ENCODE measurements around the gene PAOX. TPM values are rescaled to one million over a fixed set of nuclear protein-coding genes. Genes with fewer than 3 reads are reported as not detected.

The PAOX gene
- total and polyA plus RNA-seq, 2 of the 4 experiments (the other 2 are of a cell fraction) = 3.8 to 4.5 TPM

- H2BK120ac ChIP-seq (ENCODE audit: low read depth, low read length) = no peak overlapping the region
- no peak overlapping the region for H3K27ac ChIP-seq (ENCODE audit: insufficient read depth, low read length)
- no peak overlapping the region; the same call in 1 of the 2 replicates for H3K56ac ChIP-seq (ENCODE audit: extremely low read depth, insufficient read depth, low read length)
- peaks cover 38% of the 10 kb centered on the region for H3K27me3 ChIP-seq (ENCODE audit: control insufficient read depth, insufficient read depth, low read length)
- no peak overlapping the region for H2BK5ac ChIP-seq (ENCODE audit: low read depth, low read length, poor library complexity, severe bottlenecking)
- peaks cover 18% of the 10 kb centered on the region for H3K4me1 ChIP-seq (ENCODE audit: control insufficient read depth, insufficient read depth, low read length)
- H3K23ac ChIP-seq (ENCODE audit: low read depth, low read length) = no peak overlapping the region
- no peak for TF ChIP-seq POLR2A (IDR thresholded peaks at IDR 0.05; ENCODE audit: low read depth, low read length)
- no peak for TF ChIP-seq RCOR1 (IDR thresholded peaks at IDR 0.05; ENCODE audit: insufficient replicate concordance, low read length)
- peak; percentile 96 for TF ChIP-seq CTCF (conservative IDR thresholded peaks at IDR 0.05; ENCODE audit: low read depth, low read length)
- peak; percentile 71 for TF ChIP-seq SMC3 (IDR thresholded peaks at IDR 0.05; ENCODE audit: low read depth, low read length)
- peak; percentile 81 for TF ChIP-seq RAD21 (IDR thresholded peaks at IDR 0.05; ENCODE audit: low read length)
- TF ChIP-seq BHLHE40 (IDR thresholded peaks at IDR 0.05; ENCODE audit: low read depth, low read length) = 0 out of 2 replicates have a peak, but pooled peaks have one; percentile 10
- no peak overlapping the region for H2AK5ac ChIP-seq (ENCODE audit: low read depth, low read length)
- H2BK20ac ChIP-seq (ENCODE audit: low read depth, low read length) = no peak overlapping the region
- peak overlapping the region; percentile 80 for H2AFZ ChIP-seq (replicated peaks; ENCODE audit: low read length, poor library complexity)
- in situ Hi-C loops (cut with MboI; ENCODE audit: low sequenced_read_pairs) = loop anchor here (10.0 kb wide), 1 partner anchor 165 kb away; no protein-coding TSS in a partner anchor
- intact Hi-C loops (cut with micrococcal nuclease) = loop anchor here (1.0 to 10.0 kb wide), 3 partner anchors 45 to 195 kb away; partner anchors contain the start of genes CYP2E1, ECHS1 and PAOX
- H3K18ac ChIP-seq (ENCODE audit: low read depth, low read length) = no peak overlapping the region
- H4K8ac ChIP-seq (ENCODE audit: low read depth in 2 of 2, low read length in 2 of 2) = no peak overlapping the region
- WGBS, 2 experiments (ENCODE audit: extremely low coverage in 2 of 2, insufficient read length in 1 of 2) = 3% methylated on average over 14 of the region's 37 CpGs; no CpG with 5 or more reads in 1 of the 2 experiments
- H3K4ac ChIP-seq (ENCODE audit: low read depth, low read length) = no peak overlapping the region
- 0 out of 2 replicates have a peak, but pooled peaks cover 3% of the 10 kb centered on the region for H4K20me1 ChIP-seq (ENCODE audit: insufficient read depth, low read length)
- peak; percentile 84 for DNase-seq
- no peak overlapping the region for H4K91ac ChIP-seq (ENCODE audit: insufficient read depth, low read depth, low read length)
- dilution Hi-C loops (cut with HindIII; ENCODE audit: low sequenced_read_pairs, unreplicated experiment) = no loop called here
- H3K9me1 ChIP-seq (ENCODE audit: insufficient read depth, low read length) = 0 out of 2 replicates have a peak, but pooled peaks cover 6% of the 10 kb centered on the region
- H3K79me1 ChIP-seq (ENCODE audit: low read depth in 1 of 2, low read length in 2 of 2) = no peaks in the 10 kb centered on the region
- no peak overlapping the region for H3K14ac ChIP-seq (replicated peaks; ENCODE audit: low read depth, low read length)
- H3K36me3 ChIP-seq (ENCODE audit: control insufficient read depth, insufficient read depth, low read length) = no peaks in the 10 kb centered on the region
- peak overlapping the region; percentile 19; the same call in 1 of the 2 replicates for H3K4me3 ChIP-seq (ENCODE audit: insufficient read depth, low read depth, low read length)
- peak overlapping the region; percentile 24; the same call in 1 of the 2 replicates for H3K9ac ChIP-seq (ENCODE audit: low read depth, low read length)
- peak overlapping the region; percentile 1 for H2AK9ac ChIP-seq (replicated peaks; ENCODE audit: low read depth, low read length, poor library complexity)
- ATAC-seq (ENCODE audit: low read depth) = peak; percentile 86
- peak overlapping the region; percentile 81 for H3K4me2 ChIP-seq (ENCODE audit: low read depth, low read length)
- no peak overlapping the region for H2BK15ac ChIP-seq (ENCODE audit: low read depth, low read length)
- ChIA-PET CTCF (interaction anchor here (0.6 to 1.6 kb wide), 10 partner anchors 8 to 163 kb away, joined by 3 to 4 read pairs (median 3); no protein-coding TSS in a partner anchor), POLR2A (ENCODE audit: unreplicated experiment) (no interaction called here)
- BruUV-seq (replicated peaks) = no TSS peak
- H4K5ac ChIP-seq (ENCODE audit: low read depth, low read length) = no peak overlapping the region
- H3K9me3 ChIP-seq (ENCODE audit: control insufficient read depth, insufficient read depth, low read length) = no peaks in the 10 kb centered on the region; the same call in 1 of the 2 replicates
Measured at GRCh38 chr10:133329491-133330202, 49.4 kb upstream of the PAOX start.
